ENCODE results near the gene TSC1.

The TSC1 gene

GRCh38 chr9:132863096-132863495 lies 81.3 kb downstream of the TSC1 start:
- H3K4me3 Mint-ChIP-seq = no peak overlapping the region
- no peaks in the 10 kb centered on the region for H3K9me3 Mint-ChIP-seq
- no peak for DNase-seq
- no peak overlapping the region for H3K27ac Mint-ChIP-seq
- ATAC-seq (replicated peaks) = no peak
- H3K36me3 Mint-ChIP-seq = no peaks in the 10 kb centered on the region
- H3K4me1 Mint-ChIP-seq = no peaks in the 10 kb centered on the region
- peaks cover 7% of the 10 kb centered on the region in 2 donors for H3K27me3 Mint-ChIP-seq

- ATAC-seq (replicated peaks) (no peak), DNase-seq (no peak)
- no peaks in the 10 kb centered on the region for H3K36me3 Mint-ChIP-seq
- H3K9me3 Mint-ChIP-seq = no peaks in the 10 kb centered on the region
- H3K27me3 Mint-ChIP-seq = peaks cover 7% of the 10 kb centered on the region in 2 donors
- H3K4me3 Mint-ChIP-seq = no peak overlapping the region
- H3K27ac Mint-ChIP-seq = no peak overlapping the region
- no peaks in the 10 kb centered on the region for H3K4me1 Mint-ChIP-seq
Observed at GRCh38 chr9:132862533-132862932, 81.9 kb downstream of the TSC1 start.

- Mint-ChIP-seq H3K4me3 (no peak overlapping the region), H3K36me3 (no peaks in the 10 kb centered on the region), H3K9me3 (no peaks in the 10 kb centered on the region), H3K27me3 (peaks cover 7% of the 10 kb centered on the region in 2 donors), H3K4me1 (no peaks in the 10 kb centered on the region), H3K27ac (no peak overlapping the region)
- ATAC-seq (replicated peaks) (no peak), DNase-seq (no peak)
Observed at GRCh38 chr9:132861666-132862065, 82.8 kb downstream of the TSC1 start.

GRCh38 chr9:132858751-132859150 lies 85.7 kb downstream of the TSC1 start:
- H3K4me3 Mint-ChIP-seq = no peak overlapping the region

GRCh38 chr9:132857616-132858342 lies 86.6 kb downstream of the TSC1 start:
- ATAC-seq (replicated peaks) = no peak
- Mint-ChIP-seq H3K4me3 (no peak overlapping the region), H3K36me3 (no peaks in the 10 kb centered on the region), H3K27ac (peak overlapping the region; percentile 6), H3K27me3 (peaks cover 7% of the 10 kb centered on the region in 2 donors), H3K9me3 (no peaks in the 10 kb centered on the region), H3K4me1 (peaks cover 10 to 14% of the 10 kb centered on the region in 2 donors)
- no peak for DNase-seq

More at GRCh38 chr9:132858751-132859150, 85.7 kb downstream of the TSC1 start:
- ATAC-seq (replicated peaks) (no peak), DNase-seq (no peak)
- no peak overlapping the region for H3K27ac Mint-ChIP-seq
- peaks cover 10 to 12% of the 10 kb centered on the region in 2 donors for H3K4me1 Mint-ChIP-seq
- no peaks in the 10 kb centered on the region for H3K36me3 Mint-ChIP-seq
- H3K9me3 Mint-ChIP-seq = no peaks in the 10 kb centered on the region
- H3K27me3 Mint-ChIP-seq = peaks cover 7% of the 10 kb centered on the region in 2 donors

- Mint-ChIP-seq H3K4me1 (peaks cover 10 to 14% of the 10 kb centered on the region in 2 donors), H3K9me3 (no peaks in the 10 kb centered on the region), H3K27me3 (peaks cover 7% of the 10 kb centered on the region in 2 donors), H3K4me3 (no peak overlapping the region), H3K27ac (no peak overlapping the region), H3K36me3 (no peaks in the 10 kb centered on the region)
- DNase-seq (no peak), ATAC-seq (replicated peaks) (no peak)
Observed at GRCh38 chr9:132857031-132857430, 87.4 kb downstream of the TSC1 start.

- no peaks in the 10 kb centered on the region for H3K9me3 Mint-ChIP-seq
- no peak overlapping the region for H3K27ac Mint-ChIP-seq
- DNase-seq (no peak), ATAC-seq (replicated peaks) (no peak)
- H3K36me3 Mint-ChIP-seq = no peaks in the 10 kb centered on the region
- H3K4me3 Mint-ChIP-seq = no peak overlapping the region
- H3K4me1 Mint-ChIP-seq = peaks cover 15 to 17% of the 10 kb centered on the region in 2 donors
- H3K27me3 Mint-ChIP-seq = peaks cover 7% of the 10 kb centered on the region in 2 donors
Observed at GRCh38 chr9:132855904-132856303, 88.5 kb downstream of the TSC1 start.

GRCh38 chr9:132854832-132855231 lies 89.6 kb downstream of the TSC1 start:
- Mint-ChIP-seq H3K4me3 (peak overlapping the region in 1 of 2 donors; percentile 8), H3K9me3 (no peaks in the 10 kb centered on the region), H3K4me1 (peaks cover 18% of the 10 kb centered on the region in 2 donors), H3K27me3 (peaks cover 7% of the 10 kb centered on the region in 2 donors), H3K27ac (peak overlapping the region; percentile 37), H3K36me3 (no peaks in the 10 kb centered on the region)
- ATAC-seq (replicated peaks) (no peak), DNase-seq (no peak)

- no peak for ATAC-seq (replicated peaks)
- DNase-seq = no peak
- Mint-ChIP-seq H3K4me3 (no peak overlapping the region), H3K27ac (no peak overlapping the region), H3K36me3 (no peaks in the 10 kb centered on the region), H3K4me1 (peaks cover 20 to 27% of the 10 kb centered on the region in 2 donors), H3K27me3 (peaks cover 4% of the 10 kb centered on the region in 2 donors), H3K9me3 (no peaks in the 10 kb centered on the region)
Observed at GRCh38 chr9:132853482-132853881, 90.9 kb downstream of the TSC1 start.

GRCh38 chr9:132849185-132849706 lies 95.2 kb downstream of the TSC1 start:
- no peak overlapping the region for H3K27ac Mint-ChIP-seq
- no peak for ATAC-seq (replicated peaks)
- no peak overlapping the region for H3K4me3 Mint-ChIP-seq
- H3K9me3 Mint-ChIP-seq = no peaks in the 10 kb centered on the region
- peaks cover 9 to 22% of the 10 kb centered on the region in 2 donors for H3K4me1 Mint-ChIP-seq
- H3K36me3 Mint-ChIP-seq = no peaks in the 10 kb centered on the region
- DNase-seq = no peak
- H3K27me3 Mint-ChIP-seq = no peaks in the 10 kb centered on the region

GRCh38 chr9:132846918-132847515 lies 97.4 kb downstream of the TSC1 start:
- no peaks in the 10 kb centered on the region for H3K36me3 Mint-ChIP-seq
- H3K27ac Mint-ChIP-seq = no peak overlapping the region
- DNase-seq (no peak), ATAC-seq (replicated peaks) (no peak)
- no peak overlapping the region for H3K4me3 Mint-ChIP-seq
- no peaks in the 10 kb centered on the region for H3K27me3 Mint-ChIP-seq
- H3K4me1 Mint-ChIP-seq = peaks cover 7 to 22% of the 10 kb centered on the region in 2 donors
- H3K9me3 Mint-ChIP-seq = no peaks in the 10 kb centered on the region

GRCh38 chr9:132846109-132846917 lies 98.1 kb downstream of the TSC1 start:
- no peak for ATAC-seq (replicated peaks)
- Mint-ChIP-seq H3K4me3 (no peak overlapping the region), H3K9me3 (no peaks in the 10 kb centered on the region), H3K27ac (no peak overlapping the region), H3K36me3 (no peaks in the 10 kb centered on the region), H3K27me3 (no peaks in the 10 kb centered on the region), H3K4me1 (peaks cover 7 to 21% of the 10 kb centered on the region in 2 donors)
- no peak for DNase-seq

- peaks cover 0 to 4% of the 10 kb centered on the region in 2 donors for H3K27me3 Mint-ChIP-seq
- no peaks in the 10 kb centered on the region for H3K36me3 Mint-ChIP-seq
- H3K4me1 Mint-ChIP-seq = no peaks in the 10 kb centered on the region
- no peak overlapping the region for H3K27ac Mint-ChIP-seq
- ATAC-seq (replicated peaks) = no peak
- no peak for DNase-seq
- no peaks in the 10 kb centered on the region for H3K9me3 Mint-ChIP-seq
- H3K4me3 Mint-ChIP-seq = no peak overlapping the region
Observed at GRCh38 chr9:132842124-132843044, 102.0 kb downstream of the TSC1 start.

Data from stimulated activated naive B cell treated with anti-CD40 and anti-IgM and Interleukin-4, amounts not matched to agents 10 μg/mL and 1 μg/mL and 100 μg/mL, for 72 hours (primary cell).